GM13977 (cell line): Measurements from ENCODE around the gene CTSH.

Experiments used
- DNase-seq: peaks from one replicate; pipeline ENCODE4 v3.0.0; 2012; ENCODE audit warnings: low spot score
- in situ Hi-C: fragments of 300-500 bp; cut with MboI; formaldehyde crosslinking; loops from one replicate; pipeline ENCODE4 v1.12.0; 2022; ENCODE audit warnings: low sequenced_read_pairs, low pct_unique_long_range_greater_than_20kb, mixed read lengths, inconsistent platforms; ENCODE audit not compliant: unreplicated experiment
- TF ChIP-seq, protein P1 (sequence below): IDR thresholded peaks from 2 replicates; pipeline ENCODE4 v1.5.1; 2012; ENCODE audit warnings: mild to moderate bottlenecking, control low read depth; ENCODE audit not compliant: insufficient read depth; ENCODE audit errors: extremely low read depth, missing control alignments

Gene CTSH

DNA sequence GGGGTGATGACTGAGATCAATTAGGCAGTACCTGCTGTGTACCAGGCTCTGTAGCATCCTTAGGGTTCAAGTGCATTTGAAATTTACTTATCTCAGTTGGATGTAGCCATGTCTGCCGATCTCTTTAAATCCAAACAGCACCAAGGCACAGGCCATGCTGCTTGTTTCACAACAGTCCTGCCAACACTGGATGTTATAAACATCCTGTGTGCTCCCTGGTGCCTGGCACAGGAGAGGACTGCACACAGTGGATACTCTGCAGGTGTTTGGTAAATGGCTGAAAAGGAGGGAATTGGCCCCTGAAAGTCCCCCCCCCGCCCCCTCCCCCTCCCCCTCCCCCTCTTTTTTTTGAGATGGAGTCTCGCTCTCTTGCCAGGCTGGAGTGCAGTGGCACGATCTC lies 27.0 kb downstream of the CTSH start:
- TF ChIP-seq, protein P1, sequence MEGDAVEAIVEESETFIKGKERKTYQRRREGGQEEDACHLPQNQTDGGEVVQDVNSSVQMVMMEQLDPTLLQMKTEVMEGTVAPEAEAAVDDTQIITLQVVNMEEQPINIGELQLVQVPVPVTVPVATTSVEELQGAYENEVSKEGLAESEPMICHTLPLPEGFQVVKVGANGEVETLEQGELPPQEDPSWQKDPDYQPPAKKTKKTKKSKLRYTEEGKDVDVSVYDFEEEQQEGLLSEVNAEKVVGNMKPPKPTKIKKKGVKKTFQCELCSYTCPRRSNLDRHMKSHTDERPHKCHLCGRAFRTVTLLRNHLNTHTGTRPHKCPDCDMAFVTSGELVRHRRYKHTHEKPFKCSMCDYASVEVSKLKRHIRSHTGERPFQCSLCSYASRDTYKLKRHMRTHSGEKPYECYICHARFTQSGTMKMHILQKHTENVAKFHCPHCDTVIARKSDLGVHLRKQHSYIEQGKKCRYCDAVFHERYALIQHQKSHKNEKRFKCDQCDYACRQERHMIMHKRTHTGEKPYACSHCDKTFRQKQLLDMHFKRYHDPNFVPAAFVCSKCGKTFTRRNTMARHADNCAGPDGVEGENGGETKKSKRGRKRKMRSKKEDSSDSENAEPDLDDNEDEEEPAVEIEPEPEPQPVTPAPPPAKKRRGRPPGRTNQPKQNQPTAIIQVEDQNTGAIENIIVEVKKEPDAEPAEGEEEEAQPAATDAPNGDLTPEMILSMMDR, result no peak
- in situ Hi-C loops, result loop anchor here (10.0 kb wide), 2 partner anchors 67 to 267 kb away; no protein-coding TSS in a partner anchor
- DNase-seq, result no peak

DNA sequence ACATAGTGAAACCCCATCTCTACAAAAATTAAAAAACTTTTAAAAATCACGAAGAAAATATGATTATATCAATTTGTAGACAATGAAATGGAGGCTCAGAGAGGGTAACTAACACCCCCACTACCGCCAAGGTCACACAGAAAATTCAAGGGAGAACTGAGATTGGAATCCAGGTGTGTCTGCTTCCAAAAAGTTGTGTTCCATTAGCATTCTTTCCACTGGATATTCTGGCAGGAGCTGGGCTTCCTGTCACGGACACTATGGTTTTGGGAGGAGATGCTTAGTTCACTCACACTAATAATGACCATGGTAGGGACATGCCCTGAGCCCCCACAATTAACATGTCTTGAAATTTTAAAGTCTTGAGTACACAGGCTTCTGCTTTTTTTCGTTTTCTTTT lies 28.8 kb downstream of the CTSH start:
- in situ Hi-C loops, result loop anchor here (10.0 kb wide), 2 partner anchors 69 to 269 kb away; no protein-coding TSS in a partner anchor
- TF ChIP-seq, protein P1, result no peak
- DNase-seq, result no peak

DNA sequence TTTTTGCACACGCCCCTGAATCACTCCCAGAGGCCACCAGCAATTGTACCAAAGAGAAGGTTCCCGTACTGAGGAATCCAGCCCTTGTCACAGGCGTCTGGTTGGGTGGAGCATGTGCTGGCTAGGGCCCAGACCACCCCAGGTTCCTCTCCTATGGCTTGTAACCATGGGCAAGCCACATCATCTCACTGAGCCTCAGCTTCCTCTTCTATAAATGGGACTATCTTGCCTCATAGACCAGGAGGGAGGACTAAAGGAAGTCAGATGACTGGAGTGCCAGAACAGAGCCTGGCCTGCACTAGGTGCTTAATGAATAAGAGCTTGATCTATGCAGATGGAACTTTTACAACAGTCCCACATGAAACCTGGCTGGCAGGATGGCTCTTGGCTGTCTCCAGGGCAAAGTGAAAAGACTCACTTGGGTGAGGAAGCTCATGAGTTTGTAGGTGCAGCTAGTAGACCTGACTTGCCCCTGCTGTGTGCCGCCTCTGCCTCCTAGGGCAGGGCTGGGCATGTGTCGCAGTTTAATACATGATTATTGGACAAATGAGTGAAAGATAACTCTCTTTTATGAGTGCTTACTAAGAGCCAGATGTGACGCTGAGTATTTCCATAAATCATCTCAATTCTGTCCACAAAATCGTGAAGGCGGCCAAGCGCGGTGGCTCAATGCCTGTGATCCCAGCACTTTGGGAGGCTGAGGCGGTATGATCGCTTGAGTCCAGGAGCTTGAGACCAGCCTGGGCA lies 29.3 kb downstream of the CTSH start:
- in situ Hi-C loops, result loop anchor here (10.0 kb wide), 2 partner anchors 69 to 269 kb away; no protein-coding TSS in a partner anchor
- TF ChIP-seq, protein P1, result no peak
- no peak for DNase-seq

DNA sequence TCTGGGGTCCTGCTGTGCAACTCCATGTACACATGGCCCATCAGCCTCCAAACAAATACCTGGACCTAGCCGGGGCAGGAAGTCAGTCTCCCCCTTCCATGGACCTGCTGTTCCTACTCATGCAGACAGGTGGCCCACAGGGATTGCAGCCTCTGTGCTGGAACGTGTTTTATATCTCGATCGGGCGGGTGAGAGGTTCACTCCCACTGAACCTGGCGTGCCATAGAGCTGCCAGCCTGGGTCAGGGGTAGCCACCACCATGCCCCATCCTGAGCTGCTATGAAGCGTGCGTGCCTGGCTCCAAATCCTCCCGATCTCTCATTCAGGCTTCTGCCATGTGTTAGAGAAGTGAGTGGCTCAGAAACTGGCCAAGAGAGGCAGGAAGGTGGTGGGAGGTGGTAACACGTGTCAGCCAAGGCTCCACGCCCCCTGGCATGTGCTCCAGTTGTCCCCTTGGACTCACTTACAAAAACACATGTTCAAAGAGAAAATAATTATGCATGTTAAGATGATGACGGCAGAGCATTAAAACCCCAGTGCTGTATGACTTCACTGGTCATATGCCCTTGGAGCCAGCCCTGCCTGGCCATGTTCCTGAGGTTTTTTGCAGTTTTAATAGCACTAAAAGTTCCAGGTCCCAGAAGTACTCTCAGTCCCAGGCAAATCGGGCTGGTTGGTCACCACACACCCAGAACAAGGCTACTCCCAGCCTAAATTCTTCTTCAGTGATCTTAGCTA lies 30.6 kb downstream of the CTSH start:
- in situ Hi-C loops, result loop anchor here (10.0 kb wide), 2 partner anchors 71 to 271 kb away; no protein-coding TSS in a partner anchor
- DNase-seq, result no peak
- TF ChIP-seq, protein P1, result no peak

DNA sequence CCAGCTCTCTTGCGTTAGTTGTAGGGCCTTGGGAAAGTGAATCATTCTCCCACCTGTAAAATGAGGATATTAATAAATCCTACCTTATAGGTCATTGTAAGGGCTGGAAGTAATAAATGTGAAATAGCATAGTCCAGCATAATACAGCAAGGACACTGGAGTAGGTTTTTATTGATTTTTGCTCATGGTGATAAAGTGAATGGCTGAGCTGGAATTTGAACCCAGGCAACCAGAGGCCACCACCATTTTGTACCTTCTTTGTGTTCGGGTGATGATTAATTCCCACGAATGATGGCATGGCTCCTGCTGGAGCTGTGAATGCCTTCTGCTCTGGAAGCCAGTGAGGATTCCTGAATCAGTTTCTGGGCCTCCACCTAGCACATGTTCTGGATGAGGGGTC lies 31.8 kb downstream of the CTSH start:
- no peak for DNase-seq
- TF ChIP-seq, protein P1, result no peak
- in situ Hi-C loops, result loop anchor here (10.0 kb wide), 2 partner anchors 72 to 272 kb away; no protein-coding TSS in a partner anchor

DNA sequence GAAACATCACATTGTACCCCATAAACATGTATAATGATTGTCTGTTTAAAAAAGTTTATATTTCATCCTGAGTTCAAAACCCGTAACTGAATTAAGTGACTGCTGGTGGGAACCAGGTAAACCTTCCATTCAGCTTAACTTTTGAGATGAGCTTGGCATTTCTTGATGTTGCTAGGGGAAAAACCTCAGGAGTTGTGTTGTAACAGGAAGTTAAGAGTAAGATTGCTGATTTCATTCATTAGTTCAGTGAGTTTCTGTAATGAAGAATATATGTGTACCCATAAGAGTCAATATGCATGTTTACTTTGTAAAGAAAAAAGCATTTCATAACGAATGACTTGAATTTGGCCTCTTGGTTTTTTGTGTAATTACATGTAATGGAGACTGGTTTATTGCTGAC lies 32.5 kb downstream of the CTSH start:
- TF ChIP-seq, protein P1, result no peak
- in situ Hi-C loops, result loop anchor here (10.0 kb wide), 2 partner anchors 72 to 272 kb away; no protein-coding TSS in a partner anchor

More for the DNA sequence above, 32.5 kb downstream of the CTSH start:
- DNase-seq, result no peak
